H1 (cell line): ENCODE results near the gene ACSL6. TPM values are rescaled to one million over a fixed set of nuclear protein-coding genes. Genes with fewer than 3 reads are reported as not detected.

Experiments used
- CTCF ChIA-PET: fragments of 300-600 bp; sonication (Branson Sonifier 250); formaldehyde crosslinking; loops from one replicate; lab custom pipeline; 2021; ENCODE audit not compliant: partially characterized antibody; lab: Charles Lee
- POLR2A ChIA-PET: fragments of 300-600 bp; sonication (Branson Sonifier 250); formaldehyde crosslinking; loops from one replicate; lab custom pipeline; 2021; ENCODE audit warnings: inconsistent platforms; ENCODE audit not compliant: partially characterized antibody; lab: Charles Lee
- DNase-seq, 2 experiments: peaks; one replicate each; pipeline versions ENCODE4 v3.0.0 to v3.0.0-alpha.2; 2010 to 2022; ENCODE audit warnings: low spot score in 2 of 2, low read depth in 1 of 2, mixed read lengths in 1 of 2
- FAIRE-seq: peaks from 2 replicates; lab custom pipeline; 2011; peaks lifted over from hg19 to GRCh38; lab: Jason Lieb, UNC
- H2AFZ ChIP-seq: 2 replicates; pipeline ENCODE4 v1.8.1; 2012; ENCODE audit warnings: low read length, inconsistent platforms
- H2AK5ac ChIP-seq: 2 replicates; pipeline ENCODE4 v1.6.1; 2013; ENCODE audit warnings: low read depth, low read length
- H2BK120ac ChIP-seq: replicated peaks from 2 replicates; pipeline ENCODE3; 2013; ENCODE audit warnings: low read depth, low read length, inconsistent platforms
- H2BK12ac ChIP-seq: 2 replicates; pipeline ENCODE4 v1.6.1; 2013; ENCODE audit warnings: low read depth, low read length
- H2BK15ac ChIP-seq: 2 replicates; pipeline ENCODE4 v1.6.1; 2013; ENCODE audit warnings: low read length
- H2BK20ac ChIP-seq: 2 replicates; pipeline ENCODE4 v1.6.1; 2013; ENCODE audit warnings: low read length
- H2BK5ac ChIP-seq: 2 replicates; pipeline ENCODE4 v1.6.1; 2013; ENCODE audit warnings: low read depth, low read length
- H3K14ac ChIP-seq: 2 replicates; pipeline ENCODE4 v1.6.1; 2013; ENCODE audit warnings: inconsistent platforms; ENCODE audit not compliant: insufficient read length
- H3K18ac ChIP-seq: 2 replicates; pipeline ENCODE4 v1.6.1; 2013; ENCODE audit warnings: low read length; ENCODE audit errors: extremely low read depth
- H3K23ac ChIP-seq: 2 replicates; pipeline ENCODE4 v1.6.1; 2013; ENCODE audit warnings: inconsistent platforms; ENCODE audit not compliant: insufficient read length
- H3K23me2 ChIP-seq: 2 replicates; pipeline ENCODE4 v1.6.1; 2013; ENCODE audit warnings: low read depth, low read length
- H3K27ac ChIP-seq: 2 replicates; pipeline ENCODE4 v1.6.1; 2011; ENCODE audit warnings: low read depth, low read length, inconsistent platforms
- H3K27me3 ChIP-seq, 4 experiments: replicated peaks in 1 of 4; 1 replicate in 1 of 4; 2 replicates in 3 of 4; pipeline versions ENCODE4 v1.6.1 to v1.8.1; 2011 to 2013; ENCODE audit warnings: low read length in 3 of 4, mild to moderate bottlenecking in 3 of 4, inconsistent platforms in 2 of 4, mixed read lengths in 2 of 4, moderate library complexity in 1 of 4; ENCODE audit not compliant: control insufficient read depth in 3 of 4, insufficient read depth in 3 of 4; ENCODE audit errors: extremely low read depth in 1 of 4
- H3K36me3 ChIP-seq, 4 experiments: 2 replicates each; pipeline versions ENCODE4 v1.6.1 to v1.8.1; 2011 to 2013; ENCODE audit warnings: mild to moderate bottlenecking in 4 of 4, low read length in 3 of 4, moderate library complexity in 2 of 4, control low read depth in 1 of 4, inconsistent platforms in 1 of 4; ENCODE audit not compliant: insufficient read depth in 4 of 4, control insufficient read depth in 2 of 4
- H3K4ac ChIP-seq: replicated peaks from 2 replicates; pipeline ENCODE3; 2013; ENCODE audit warnings: low read length, low read depth, mixed read lengths, inconsistent platforms; ENCODE audit not compliant: insufficient read length
- H3K4me1 ChIP-seq, 4 experiments: replicated peaks in 1 of 4; 1 replicate in 1 of 4; 2 replicates in 3 of 4; pipeline versions ENCODE4 v1.6.1 to v1.8.1; 2011 to 2013; ENCODE audit warnings: low read length in 3 of 4, inconsistent platforms in 2 of 4, mixed read lengths in 1 of 4; ENCODE audit not compliant: insufficient read depth in 4 of 4, control insufficient read depth in 3 of 4
- H3K4me2 ChIP-seq, 2 experiments: 2 replicates each; pipeline versions ENCODE4 v1.6.1 to v1.8.1; 2011 to 2013; ENCODE audit warnings: low read depth in 2 of 2, low read length in 2 of 2, control low read depth in 1 of 2, inconsistent platforms in 1 of 2, mild to moderate bottlenecking in 1 of 2; ENCODE audit not compliant: insufficient read depth in 1 of 2
- H3K4me3 ChIP-seq, 4 experiments: fragments of 200-600, 300-600 bp in 1 of 4; sonication (generic), shearing (Covaris generic), sonication (Bioruptor Twin) in 1 of 4; 2 replicates each; pipeline versions ENCODE4 v1.5.1 to v1.8.1; 2011 to 2016; ENCODE audit warnings: low read length in 4 of 4, low read depth in 3 of 4, control low read depth in 2 of 4, inconsistent platforms in 2 of 4, mild to moderate bottlenecking in 2 of 4, mixed read lengths in 1 of 4, moderate library complexity in 1 of 4; ENCODE audit not compliant: insufficient read depth in 2 of 4; ENCODE audit errors: extremely low read depth in 1 of 4
- H3K56ac ChIP-seq: replicated peaks from 2 replicates; pipeline ENCODE3; 2013; ENCODE audit warnings: low read depth, mild to moderate bottlenecking, mixed read lengths, low read length, inconsistent platforms; ENCODE audit not compliant: insufficient read length
- H3K79me1 ChIP-seq: 2 replicates; pipeline ENCODE4 v1.6.1; 2013; ENCODE audit warnings: low read depth, low read length, control low read depth
- H3K79me2 ChIP-seq, 2 experiments: 2 replicates each; pipeline versions ENCODE4 v1.6.1 to v1.8.1; 2012 to 2013; ENCODE audit warnings: low read length in 2 of 2, mild to moderate bottlenecking in 2 of 2, inconsistent platforms in 1 of 2; ENCODE audit not compliant: insufficient read depth in 2 of 2, control insufficient read depth in 1 of 2
- H3K9ac ChIP-seq, 4 experiments: replicated peaks in 1 of 4; 1 replicate in 1 of 4; 2 replicates in 3 of 4; pipeline versions ENCODE4 v1.6.1 to v1.8.1; 2011 to 2013; ENCODE audit warnings: low read depth in 3 of 4, low read length in 3 of 4, control low read depth in 2 of 4, mild to moderate bottlenecking in 2 of 4, moderate library complexity in 2 of 4, inconsistent platforms in 1 of 4; ENCODE audit errors: extremely low read depth in 1 of 4
- H3K9me3 ChIP-seq, 2 experiments: 2 replicates each; pipeline versions ENCODE4 v1.6.1 to v1.8.1; 2012 to 2013; ENCODE audit warnings: mild to moderate bottlenecking in 2 of 2, moderate library complexity in 2 of 2, control low read depth in 1 of 2, inconsistent platforms in 1 of 2, low read depth in 1 of 2, low read length in 1 of 2, mixed read lengths in 1 of 2; ENCODE audit not compliant: insufficient read depth in 2 of 2
- H4K20me1 ChIP-seq, 2 experiments: replicated peaks in 1 of 2; 2 replicates each; pipeline versions ENCODE3 to v1.8.1; 2011 to 2013; ENCODE audit warnings: inconsistent platforms in 2 of 2, low read length in 2 of 2, mild to moderate bottlenecking in 1 of 2; ENCODE audit not compliant: insufficient read depth in 2 of 2, control insufficient read depth in 1 of 2
- H4K5ac ChIP-seq: 2 replicates; pipeline ENCODE4 v1.6.1; 2013; ENCODE audit warnings: low read length, low read depth, mixed read lengths, inconsistent platforms; ENCODE audit not compliant: insufficient read length
- H4K8ac ChIP-seq: 2 replicates; pipeline ENCODE4 v1.8.0; 2013; ENCODE audit warnings: mild to moderate bottlenecking, moderate library complexity, low read length, inconsistent platforms; ENCODE audit not compliant: insufficient read depth; ENCODE audit errors: extremely low read depth
- H4K91ac ChIP-seq: replicated peaks from 2 replicates; pipeline ENCODE3; 2013; ENCODE audit warnings: low read length, mixed read lengths, inconsistent platforms; ENCODE audit not compliant: insufficient read length
- CREB1 ChIP-seq: IDR thresholded peaks from 2 replicates; pipeline ENCODE4 v1.6.1; 2012; ENCODE audit warnings: inconsistent platforms
- SUZ12 ChIP-seq: fragments of 200-600 bp; sonication (generic); IDR thresholded peaks from 2 replicates; pipeline ENCODE4 v1.6.1; 2012; ENCODE audit warnings: mild to moderate bottlenecking, inconsistent platforms, low read length, moderate library complexity, mixed read lengths
- TAF7 ChIP-seq: optimal IDR thresholded peaks from 2 replicates; pipeline ENCODE3; 2011; ENCODE audit warnings: low read depth, mild to moderate bottlenecking, inconsistent platforms, low read length, moderate library complexity, borderline replicate concordance
- WGBS, 2 experiments: shearing (Covaris generic) in 1 of 2; methylation state at CpG; one replicate each; pipeline versions ENCODE4 v1.1.6 to v1.1.7; 2013 to 2015; ENCODE audit warnings: low lambda C conversion rate in 2 of 2, mixed read lengths in 2 of 2, inconsistent platforms in 1 of 2, low coverage in 1 of 2, missing lambda C conversion rate in 1 of 2; ENCODE audit not compliant: insufficient replicate concordance in 2 of 2, insufficient coverage in 1 of 2, insufficient read length in 1 of 2; ENCODE audit errors: extremely low coverage in 1 of 2, missing lambda C conversion rate in 1 of 2; 5-methylcytosine and 5-hydroxymethylcytosine counted together
- polyA plus RNA-seq, 7 experiments: library from polyadenylated mRNA; depleted of rRNA in 3 of 7; stranded (reverse) in 5 of 7; unstranded in 2 of 7; fragments of >200 nt in 5 of 7; fragments of 200-250 nt in 2 of 7; gene quantifications; 1 replicate in 5 of 7; 2 replicates in 1 of 7; 4 replicates in 1 of 7; pipeline versions ENCODE4 v1.2.1 to v1.2.3, GENCODE V29; 2011 to 2013; ENCODE audit warnings: missing spikeins in 2 of 7, mixed read lengths in 2 of 7
- total RNA-seq: library from RNA; stranded (reverse); fragmentation: NEBNext Ultra II Directional; extraction: Animal tissue kit (Norgen Biotek cat#: 25700); gene quantifications from 2 replicates; pipeline ENCODE4 v1.2.1, GENCODE V29; 2021

The ACSL6 gene
- total and polyA plus RNA-seq, 2 of the 8 experiments (the other 6 are each of a cell fraction or from before 2014, with no cell fraction given): 2.3 to 2.4 TPM

GRCh38 chr5:131999441-132000240 is 11.8 kb downstream of the ACSL6 start:
- WGBS, 2 experiments: 77% methylated on average over 12 of the region's 13 CpGs; no CpG with 5 or more reads in 1 of the 2 experiments
- Histone ChIP-seq H2AFZ (peak overlapping the region; percentile 3; the same call in 1 of the 2 replicates), H2BK5ac (0 out of 2 replicates have a peak overlapping the region, but pooled peaks have one; percentile 18), H3K56ac (no peak overlapping the region), H3K9ac (no peak overlapping the region), H3K79me1 (no peaks in the 10 kb centered on the region), H3K4me2 (no peak overlapping the region), H3K4me1 (peaks cover 6 to 32% (median 26%) of the 10 kb centered on the region in 4 experiments), H4K8ac (peak overlapping the region; percentile 59), H4K5ac (no peak overlapping the region), H4K91ac (no peak overlapping the region), H3K4ac (no peak overlapping the region), H3K23me2 (no peaks in the 10 kb centered on the region), H2BK15ac (no peak overlapping the region), H3K18ac (0 out of 2 replicates have a peak overlapping the region, but pooled peaks have one; percentile 42), H2BK20ac (no peak overlapping the region), H2AK5ac (peak overlapping the region; percentile 9; the same call in 1 of the 2 replicates), H3K27ac (no peak overlapping the region), H3K9me3 (no peaks in the 10 kb centered on the region), H3K36me3 (no peaks in the 10 kb centered on the region), H3K23ac (no peak overlapping the region), H3K4me3 (no peak overlapping the region), H3K27me3 (peaks cover 0 to 6% (median 1%) of the 10 kb centered on the region in 4 experiments; a peak in 2 of 7 replicates), H2BK12ac (no peak overlapping the region; the same call in 1 of the 2 replicates), H4K20me1 (no peaks in the 10 kb centered on the region), H2BK120ac (no peak overlapping the region), H3K14ac (no peak overlapping the region), H3K79me2 (no peaks in the 10 kb centered on the region)
- POLR2A ChIA-PET: interaction anchor here (1.6 kb wide), 1 partner anchor 11 kb away, joined by 3 read pairs; no protein-coding TSS in a partner anchor
- no peak for DNase-seq
- no peak for FAIRE-seq
- CTCF ChIA-PET: interaction anchor here (1.0 to 3.1 kb wide), 5 partner anchors 8 to 410 kb away, joined by 3 to 9 read pairs (median 4); partner anchors contain the start of gene ACSL6
- no peak for TF ChIP-seq CREB1
- no peak for TF ChIP-seq TAF7
- no peak for TF ChIP-seq SUZ12
